ENCODE results near the gene PHETA1. TPM values are rescaled to one million over a fixed set of nuclear protein-coding genes. Genes with fewer than 3 reads are reported as not detected.
"Not testable (repeated sequence)": the region's sequence is repeated elsewhere in the genome, so short reads cannot be mapped to it uniquely, and the experiment has no call there.

Gene PHETA1
- total and polyA plus RNA-seq, 2 donors (not counting 1 experiment from before 2014, with no cell fraction given), result 7.4 to 9.4 TPM

DNA sequence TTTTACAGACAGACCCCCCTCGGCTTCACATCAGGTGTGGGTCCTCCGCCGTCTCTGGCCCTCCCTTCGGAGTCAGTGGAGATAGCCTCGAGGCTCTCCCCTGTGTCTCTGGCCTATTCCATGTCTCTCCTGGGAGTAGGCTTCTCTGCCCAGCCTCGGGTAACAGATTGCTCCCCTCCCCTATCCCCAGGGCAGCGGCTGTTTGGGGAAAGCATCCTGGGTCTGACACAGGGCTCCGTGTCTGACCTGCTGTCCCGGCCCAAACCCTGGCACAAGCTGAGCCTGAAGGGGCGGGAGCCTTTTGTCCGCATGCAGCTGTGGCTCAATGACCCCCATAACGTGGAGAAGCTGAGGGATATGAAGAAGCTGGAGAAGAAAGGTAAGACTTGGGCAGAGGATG is 30.8 kb downstream of the PHETA1 start:
- no peaks in the 10 kb centered on the region for H3K27me3 ChIP-seq (replicated peaks in 1 of 4; ENCODE audit: control extremely low read depth in 1 of 4, control insufficient read depth in 3 of 4, insufficient read depth in 4 of 4, low read length in 3 of 4)
- peaks cover 0 to 7% (median 0%) of the 10 kb centered on the region in 3 donors for H3K9me3 ChIP-seq (ENCODE audit: control extremely low read depth in 1 of 3, control insufficient read depth in 2 of 3, insufficient read depth in 1 of 3, low read length in 2 of 3)
- H3K9ac ChIP-seq (ENCODE audit: low read length), result no peak overlapping the region
- H3K4me1 ChIP-seq (ENCODE audit: control insufficient read depth in 2 of 2, insufficient read depth in 2 of 2, low read length in 2 of 2), result peaks cover 0 to 4% of the 10 kb centered on the region in 2 donors
- no peaks in the 10 kb centered on the region for H4K20me1 ChIP-seq (ENCODE audit: control insufficient read depth, insufficient read depth, low read length, poor library complexity, severe bottlenecking)
- DNase-seq, result no peak
- ChIA-PET CTCF (no interaction called here), POLR2A (no interaction called here)
- H3K79me2 ChIP-seq (ENCODE audit: control insufficient read depth, insufficient read depth, low read length), result no peaks in the 10 kb centered on the region
- no peak overlapping the region for H3K4me3 ChIP-seq (ENCODE audit: control extremely low read depth in 1 of 5, extremely low read depth in 1 of 5, insufficient read depth in 1 of 5, low read depth in 2 of 5, low read length in 4 of 5)
- no peak overlapping the region for H3K27ac Mint-ChIP-seq
- peaks cover 8% of the 10 kb centered on the region for H3K4me1 Mint-ChIP-seq
- no peak overlapping the region for H3K4me3 Mint-ChIP-seq
- H3K36me3 ChIP-seq (replicated peaks in 1 of 2; ENCODE audit: control extremely low read depth in 1 of 2, control insufficient read depth in 1 of 2, extremely low read depth in 1 of 2, insufficient read depth in 2 of 2, low read length in 1 of 2), result no peaks in the 10 kb centered on the region
- 100% methylated on average over 10 of the region's 12 CpGs for WGBS (ENCODE audit: insufficient coverage)
- H3K27ac ChIP-seq (ENCODE audit: low read length in 2 of 2), result no peak overlapping the region
- no peak for TF ChIP-seq EZH2 (IDR thresholded peaks at IDR 0.05; ENCODE audit: borderline replicate concordance, insufficient read depth, low read depth, low read length, poor library complexity, severe bottlenecking)
- TF ChIP-seq, protein P1, sequence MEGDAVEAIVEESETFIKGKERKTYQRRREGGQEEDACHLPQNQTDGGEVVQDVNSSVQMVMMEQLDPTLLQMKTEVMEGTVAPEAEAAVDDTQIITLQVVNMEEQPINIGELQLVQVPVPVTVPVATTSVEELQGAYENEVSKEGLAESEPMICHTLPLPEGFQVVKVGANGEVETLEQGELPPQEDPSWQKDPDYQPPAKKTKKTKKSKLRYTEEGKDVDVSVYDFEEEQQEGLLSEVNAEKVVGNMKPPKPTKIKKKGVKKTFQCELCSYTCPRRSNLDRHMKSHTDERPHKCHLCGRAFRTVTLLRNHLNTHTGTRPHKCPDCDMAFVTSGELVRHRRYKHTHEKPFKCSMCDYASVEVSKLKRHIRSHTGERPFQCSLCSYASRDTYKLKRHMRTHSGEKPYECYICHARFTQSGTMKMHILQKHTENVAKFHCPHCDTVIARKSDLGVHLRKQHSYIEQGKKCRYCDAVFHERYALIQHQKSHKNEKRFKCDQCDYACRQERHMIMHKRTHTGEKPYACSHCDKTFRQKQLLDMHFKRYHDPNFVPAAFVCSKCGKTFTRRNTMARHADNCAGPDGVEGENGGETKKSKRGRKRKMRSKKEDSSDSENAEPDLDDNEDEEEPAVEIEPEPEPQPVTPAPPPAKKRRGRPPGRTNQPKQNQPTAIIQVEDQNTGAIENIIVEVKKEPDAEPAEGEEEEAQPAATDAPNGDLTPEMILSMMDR (IDR thresholded peaks at IDR 0.05), result no peak
- no peak overlapping the region for H2AFZ ChIP-seq (ENCODE audit: insufficient read depth, low read depth, low read length, poor library complexity, severe bottlenecking)
- no peaks in the 10 kb centered on the region for H3K27me3 Mint-ChIP-seq
- H3K4me2 ChIP-seq (replicated peaks; ENCODE audit: low read depth, low read length, poor library complexity, severe bottlenecking), result no peak overlapping the region
- intact Hi-C loops (cut with micrococcal nuclease), result no loop called here
- no peak for ATAC-seq (ENCODE audit: low read depth)
- H3K9me3 Mint-ChIP-seq (ENCODE audit: insufficient read depth), result no peaks in the 10 kb centered on the region

DNA sequence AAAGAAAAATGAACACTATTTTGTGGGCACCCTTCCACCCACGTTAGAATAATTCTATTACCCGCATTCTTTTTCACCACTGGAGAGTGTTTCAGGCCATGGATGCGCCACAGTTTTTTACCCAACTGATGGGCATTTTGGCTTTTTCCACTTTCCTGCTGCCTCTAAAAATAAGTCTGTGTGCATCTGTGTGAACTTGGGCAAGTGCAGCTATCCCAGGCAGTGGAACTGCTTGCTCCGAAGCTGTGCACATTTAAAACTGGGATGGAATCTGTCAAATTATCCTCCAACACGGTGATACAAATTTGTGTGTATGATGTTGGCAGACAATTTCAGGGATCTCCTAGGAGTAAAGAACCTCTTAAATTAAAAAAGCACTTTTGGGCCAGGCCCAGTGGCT is 31.5 kb downstream of the PHETA1 start:
- H3K9ac ChIP-seq (ENCODE audit: low read length), result no peak overlapping the region
- ChIA-PET POLR2A (no interaction called here), CTCF (no interaction called here)
- no peaks in the 10 kb centered on the region for H3K36me3 ChIP-seq (replicated peaks in 1 of 2; ENCODE audit: control extremely low read depth in 1 of 2, control insufficient read depth in 1 of 2, extremely low read depth in 1 of 2, insufficient read depth in 2 of 2, low read length in 1 of 2)
- no peak overlapping the region for H3K4me2 ChIP-seq (replicated peaks; ENCODE audit: low read depth, low read length, poor library complexity, severe bottlenecking)
- no peaks in the 10 kb centered on the region for H3K27me3 ChIP-seq (replicated peaks in 1 of 4; ENCODE audit: control extremely low read depth in 1 of 4, control insufficient read depth in 3 of 4, insufficient read depth in 4 of 4, low read length in 3 of 4)
- no peak overlapping the region for H3K27ac ChIP-seq (ENCODE audit: low read length in 2 of 2)
- WGBS (ENCODE audit: insufficient coverage), result 85% methylated on average over 2 of the region's 5 CpGs
- Mint-ChIP-seq H3K4me1 (peaks cover 8% of the 10 kb centered on the region), H3K27me3 (peaks cover 3% of the 10 kb centered on the region), H3K9me3 (ENCODE audit: insufficient read depth) (no peaks in the 10 kb centered on the region), H3K4me3 (no peak overlapping the region), H3K27ac (no peak overlapping the region)
- H4K20me1 ChIP-seq (ENCODE audit: control insufficient read depth, insufficient read depth, low read length, poor library complexity, severe bottlenecking), result no peaks in the 10 kb centered on the region
- H3K4me1 ChIP-seq (ENCODE audit: control insufficient read depth in 2 of 2, insufficient read depth in 2 of 2, low read length in 2 of 2), result peaks cover 0 to 4% of the 10 kb centered on the region in 2 donors
- ATAC-seq (ENCODE audit: low read depth) (no peak), DNase-seq (no peak)
- H2AFZ ChIP-seq (ENCODE audit: insufficient read depth, low read depth, low read length, poor library complexity, severe bottlenecking), result no peak overlapping the region
- no peak overlapping the region for H3K4me3 ChIP-seq (ENCODE audit: control extremely low read depth in 1 of 5, extremely low read depth in 1 of 5, insufficient read depth in 1 of 5, low read depth in 2 of 5, low read length in 4 of 5)
- H3K79me2 ChIP-seq (ENCODE audit: control insufficient read depth, insufficient read depth, low read length), result no peaks in the 10 kb centered on the region
- peaks cover 0 to 5% (median 0%) of the 10 kb centered on the region in 3 donors for H3K9me3 ChIP-seq (ENCODE audit: control extremely low read depth in 1 of 3, control insufficient read depth in 2 of 3, insufficient read depth in 1 of 3, low read length in 2 of 3)
- intact Hi-C loops (cut with micrococcal nuclease), result no loop called here
- TF ChIP-seq EZH2 (IDR thresholded peaks at IDR 0.05; ENCODE audit: borderline replicate concordance, insufficient read depth, low read depth, low read length, poor library complexity, severe bottlenecking), result no peak
- TF ChIP-seq, protein P1 (IDR thresholded peaks at IDR 0.05), result no peak

DNA sequence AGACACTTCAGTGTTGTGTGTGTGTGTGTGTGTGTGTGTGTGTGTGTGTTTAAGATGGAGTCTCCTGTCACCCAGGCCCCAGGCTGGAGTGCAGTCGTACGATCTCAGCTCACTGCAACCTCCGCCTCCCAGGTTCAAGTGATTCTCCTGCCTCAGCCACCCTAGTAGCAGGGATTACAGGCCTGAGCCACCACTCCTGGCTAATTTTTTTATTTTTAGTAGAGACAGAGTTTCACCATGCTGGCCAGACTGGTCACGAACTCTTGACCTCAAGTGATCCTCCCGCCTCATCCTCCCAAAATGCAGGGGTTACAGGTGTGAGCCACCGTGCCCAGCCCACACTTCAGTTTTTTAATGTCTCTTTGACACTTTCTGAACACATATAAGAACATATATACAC is 32.5 kb downstream of the PHETA1 start:
- H3K9ac ChIP-seq (ENCODE audit: low read length); H4K20me1 ChIP-seq (ENCODE audit: control insufficient read depth, insufficient read depth, low read length, poor library complexity, severe bottlenecking); H2AFZ ChIP-seq (ENCODE audit: insufficient read depth, low read depth, low read length, poor library complexity, severe bottlenecking); H3K4me3 Mint-ChIP-seq; H3K9me3 Mint-ChIP-seq (ENCODE audit: insufficient read depth); H3K27ac ChIP-seq (ENCODE audit: low read length in 2 of 2); H3K4me1 ChIP-seq (ENCODE audit: control insufficient read depth in 2 of 2, insufficient read depth in 2 of 2, low read length in 2 of 2); H3K4me1 Mint-ChIP-seq; H3K4me2 ChIP-seq (replicated peaks; ENCODE audit: low read depth, low read length, poor library complexity, severe bottlenecking); H3K4me3 ChIP-seq (ENCODE audit: control extremely low read depth in 1 of 5, extremely low read depth in 1 of 5, insufficient read depth in 1 of 5, low read depth in 2 of 5, low read length in 4 of 5); ATAC-seq (ENCODE audit: low read depth); DNase-seq; H3K9me3 ChIP-seq (ENCODE audit: control extremely low read depth in 1 of 3, control insufficient read depth in 2 of 3, insufficient read depth in 1 of 3, low read length in 2 of 3); H3K27ac Mint-ChIP-seq; H3K79me2 ChIP-seq (ENCODE audit: control insufficient read depth, insufficient read depth, low read length); H3K27me3 Mint-ChIP-seq; H3K36me3 ChIP-seq (replicated peaks in 1 of 2; ENCODE audit: control extremely low read depth in 1 of 2, control insufficient read depth in 1 of 2, extremely low read depth in 1 of 2, insufficient read depth in 2 of 2, low read length in 1 of 2); H3K27me3 ChIP-seq (replicated peaks in 1 of 4; ENCODE audit: control extremely low read depth in 1 of 4, control insufficient read depth in 3 of 4, insufficient read depth in 4 of 4, low read length in 3 of 4); POLR2A ChIA-PET; intact Hi-C loops (cut with micrococcal nuclease): not testable (repeated sequence)
- WGBS (ENCODE audit: insufficient coverage), result 100% methylated on average over 6 of the region's 6 CpGs
- CTCF ChIA-PET, result interaction anchor here (0.9 to 1.1 kb wide), 2 partner anchors 24 to 61 kb away, joined by 3 read pairs; no protein-coding TSS in a partner anchor
